K562 (cell line): ENCODE results near the gene SDSL. TPM values are rescaled to one million over a fixed set of nuclear protein-coding genes. Genes with fewer than 3 reads are reported as not detected.

Source experiments
- ARID1B ChIP-seq: fragments of 450-650 bp; IDR thresholded peaks from 2 replicates; pipeline ENCODE4 v1.6.1; 2016; ENCODE audit warnings: antibody characterized with exemption, mild to moderate bottlenecking, inconsistent platforms
- ATF4 ChIP-seq: fragments of 450-650 bp; formaldehyde crosslinking; IDR thresholded peaks from 2 replicates; pipeline ENCODE4 v1.4.0; 2022; ENCODE audit warnings: mild to moderate bottlenecking, moderate library complexity
- ATF6 ChIP-seq: sonication (generic); formaldehyde crosslinking; IDR thresholded peaks from 2 replicates; pipeline ENCODE4 v1.4.0; 2020; ENCODE audit warnings: mild to moderate bottlenecking, missing genetic modification reagents
- BRD4 ChIP-seq: fragments of 200-600 bp; sonication (generic); IDR thresholded peaks from 2 replicates; pipeline ENCODE4 v1.6.1; 2017; ENCODE audit warnings: inconsistent platforms
- DACH1 ChIP-seq: fragments of 450-650 bp; IDR thresholded peaks from 2 replicates; pipeline ENCODE4 v1.6.1; 2018; ENCODE audit not compliant: partially characterized antibody
- ELK3 ChIP-seq: fragments of 450-650 bp; formaldehyde crosslinking; IDR thresholded peaks from 2 replicates; pipeline ENCODE4 v1.4.0; 2020; ENCODE audit warnings: mild to moderate bottlenecking
- ETV5 ChIP-seq: sonication (generic); formaldehyde crosslinking; IDR thresholded peaks from 2 replicates; pipeline ENCODE4 v1.4.0; 2020; ENCODE audit warnings: low read depth, mild to moderate bottlenecking, missing genetic modification reagents
- GTF2F1 ChIP-seq: IDR thresholded peaks from 2 replicates; pipeline ENCODE4 v1.6.1; 2011; ENCODE audit warnings: low read depth, low read length, improper control_type of control experiment
- HEY1 ChIP-seq: fragments of 250-450 bp; sonication (Bioruptor Pico); IDR thresholded peaks from 2 replicates; pipeline ENCODE4 v1.5.0; 2020; ENCODE audit warnings: mild to moderate bottlenecking, moderate library complexity, borderline replicate concordance
- KLF10 ChIP-seq: fragments of 250-450 bp; sonication (Bioruptor Pico); IDR thresholded peaks from 2 replicates; pipeline ENCODE4 v1.6.1; 2021; ENCODE audit warnings: matching md5 sums
- MAX ChIP-seq: sonication (generic); formaldehyde crosslinking; IDR thresholded peaks from 2 replicates; pipeline ENCODE4 v1.9.0; 2022; ENCODE audit warnings: mild to moderate bottlenecking, missing genetic modification reagents
- NCOA2 ChIP-seq, 2 experiments: fragments of 450-650 bp; IDR thresholded peaks; 2 replicates each; pipeline ENCODE4 v1.6.1; 2018; ENCODE audit warnings: mild to moderate bottlenecking in 2 of 2, moderate library complexity in 1 of 2; ENCODE audit not compliant: partially characterized antibody in 2 of 2
- PHTF2 ChIP-seq: fragments of 250-450 bp; sonication (Bioruptor Pico); IDR thresholded peaks from 2 replicates; pipeline ENCODE4 v1.5.0; 2021; ENCODE audit warnings: mild to moderate bottlenecking
- PKNOX1 ChIP-seq: fragments of 450-650 bp; IDR thresholded peaks from 2 replicates; pipeline ENCODE4 v1.6.1; 2016
- PML ChIP-seq: IDR thresholded peaks from 2 replicates; pipeline ENCODE4 v1.6.1; 2012; ENCODE audit warnings: low read length, inconsistent platforms
- RHOXF2B ChIP-seq: fragments of 250-450 bp; sonication (Bioruptor Pico); conservative IDR thresholded peaks from 2 replicates; pipeline ENCODE4 v1.5.1; 2021
- SRSF7 ChIP-seq: fragments of 200-400 bp; formaldehyde crosslinking; optimal IDR thresholded peaks from 2 replicates; pipeline ENCODE3; 2017; ENCODE audit warnings: mild to moderate bottlenecking, low read depth, low read length
- XRCC4 ChIP-seq: IDR thresholded peaks from one replicate; pipeline ENCODE4 v1.6.1; 2011; ENCODE audit not compliant: insufficient read depth, insufficient read length; ENCODE audit errors: extremely low read depth
- ZBTB7A ChIP-seq: IDR thresholded peaks from 2 replicates; pipeline ENCODE4 v1.6.1; 2011; ENCODE audit warnings: low read depth, mild to moderate bottlenecking, low read length, moderate library complexity, borderline replicate concordance; ENCODE audit not compliant: control insufficient read depth
- ZC3H11A ChIP-seq: IDR thresholded peaks from 2 replicates; pipeline ENCODE4 v1.6.1; 2012; ENCODE audit warnings: low read depth, low read length, improper control_type of control experiment
- ZNF12 ChIP-seq: sonication (generic); formaldehyde crosslinking; IDR thresholded peaks from 2 replicates; pipeline ENCODE4 v1.4.0; 2020; ENCODE audit warnings: mild to moderate bottlenecking, missing genetic modification reagents
- ZNF121 ChIP-seq: sonication (generic); formaldehyde crosslinking; conservative IDR thresholded peaks from 2 replicates; pipeline ENCODE4 v1.8.0; 2022; ENCODE audit warnings: missing genetic modification reagents
- ZNF175 ChIP-seq: fragments of 200-800 bp; sonication (Bioruptor generic); IDR thresholded peaks from 2 replicates; pipeline ENCODE4 v1.6.1; 2016; ENCODE audit warnings: low read depth, mild to moderate bottlenecking, missing genetic modification characterization, missing compliant biosample characterization
- ZNF24 ChIP-seq: fragments of 450-650 bp; IDR thresholded peaks from 2 replicates; pipeline ENCODE4 v1.6.1; 2016
- ZNF3 ChIP-seq: fragments of 250-450 bp; sonication (Bioruptor Pico); IDR thresholded peaks from 2 replicates; pipeline ENCODE4 v1.5.0; 2021; ENCODE audit warnings: mild to moderate bottlenecking, moderate library complexity
- polyA plus RNA-seq, 8 experiments: library from polyadenylated mRNA; depleted of rRNA in 4 of 8; stranded (reverse) in 5 of 8; unstranded in 3 of 8; fragments of >200 nt; fragmentation: Nextera tagmentation in 2 of 8; fragmentation: Illumina TruSeq in 1 of 8; extraction: Ambion mirVana in 2 of 8; extraction: Trizol in 1 of 8; gene quantifications; 2 replicates each; pipeline versions ENCODE4 v1.2.1 to v1.2.3, GENCODE V29; 2011 to 2014; ENCODE audit warnings: inconsistent platforms in 1 of 8, missing spikeins in 1 of 8
- total RNA-seq, 7 experiments: library from RNA; depleted of rRNA in 6 of 7; stranded (reverse); fragments of >200 nt in 6 of 7; fragmentation: Illumina TruSeq in 2 of 7; extraction: Trizol in 2 of 7; gene quantifications; 2 replicates each; pipeline versions ENCODE4 v1.2.1 to v1.2.3, GENCODE V29; 2011 to 2021; ENCODE audit warnings: low replicate concordance in 1 of 7

Gene SDSL
- total and polyA plus RNA-seq, 9 of the 15 experiments (the other 6 are each of a cell fraction or from before 2014, with no cell fraction given) = 0.31 to 11.0 (median 7.4) TPM

GRCh38 chr12:113424915-113425823 lies 3.0 kb downstream of the SDSL start (continued):
- TF ChIP-seq ZNF121 (CRISPR knock-in tag) = peak; percentile 20
- no peak for TF ChIP-seq ZNF175
- TF ChIP-seq ARID1B = no peak
- TF ChIP-seq ZNF12 (CRISPR knock-in tag) = no peak
- TF ChIP-seq ETV5 (CRISPR knock-in tag) = 0 out of 2 replicates have a peak, but pooled peaks have one; percentile 66
- TF ChIP-seq ATF6 = no peak
- no peak for TF ChIP-seq ZNF3 (CRISPR knock-in tag)
- no peak for TF ChIP-seq ELK3 (CRISPR knock-in tag)
- no peak for TF ChIP-seq ATF4 (CRISPR knock-in tag)
- TF ChIP-seq ZNF24 = no peak
- no peak for TF ChIP-seq DACH1
- no peak for TF ChIP-seq RHOXF2B (CRISPR knock-in tag)
- TF ChIP-seq KLF10 (CRISPR knock-in tag) = no peak
- no peak for TF ChIP-seq SRSF7
- TF ChIP-seq XRCC4 = no peak
- TF ChIP-seq ZBTB7A = peak; percentile 68; the same call in 1 of the 2 replicates
- no peak for TF ChIP-seq ZC3H11A
- no peak for TF ChIP-seq PKNOX1
- no peak for TF ChIP-seq BRD4
- TF ChIP-seq NCOA2 (IDR thresholded peaks at IDR 0.05; ENCODE audit: partially characterized antibody in 2 of 2) = no peak
- TF ChIP-seq HEY1 = no peak
- TF ChIP-seq MAX (CRISPR knock-in tag) = no peak
- TF ChIP-seq PHTF2 = no peak
- TF ChIP-seq GTF2F1 = no peak
- no peak for TF ChIP-seq PML
